HCT116 (cell line): ENCODE results near the gene MBNL2. TPM values are rescaled to one million over a fixed set of nuclear protein-coding genes. Genes with fewer than 3 reads are reported as not detected.

Experiments used
- ATAC-seq: fragments of 200-7000 bp; cut with Tn5 transposase; 2 replicates; pipeline ENCODE4 v1.9.1; 2020; ENCODE audit warnings: mild to moderate bottlenecking, moderate library complexity
- BruUV-seq: library from RNA; stranded (reverse); fragments of 400-500 nt; replicated peaks from 2 replicates; lab custom pipeline; 2021; lab: Mats Ljungman, UMichigan
- CTCF ChIA-PET: fragments of 300-600 bp; sonication (Branson Sonifier 250); formaldehyde crosslinking; loops from one replicate; lab custom pipeline; 2021; ENCODE audit warnings: antibody characterized with exemption; lab: Charles Lee
- POLR2A ChIA-PET: fragments of 300-600, 350-600 bp; sonication (Branson Sonifier 250); formaldehyde crosslinking; loops from one replicate; lab custom pipeline; 2021; ENCODE audit warnings: antibody characterized with exemption; lab: Charles Lee
- RAD21 ChIA-PET, 2 experiments: fragments of 300-600 bp; sonication (Branson Sonifier 250); formaldehyde crosslinking; loops; one replicate each; lab custom pipeline; 2023; ENCODE audit warnings: low total read pairs in 2 of 2; ENCODE audit not compliant: uncharacterized antibody in 2 of 2, unreplicated experiment in 2 of 2, low non-redundant PET in 1 of 2; lab: Charles Lee
- DNase-seq: peaks from one replicate; pipeline ENCODE4 v3.0.0-alpha.2; 2010; ENCODE audit warnings: low read depth, low spot score
- H2AFZ ChIP-seq: fragments of 200-600 bp; shearing (Covaris generic), sonication (generic); 2 replicates; pipeline ENCODE4 v1.6.1; 2017; ENCODE audit warnings: low read depth, mixed run types, mixed read lengths, antibody characterized with exemption, low read length; ENCODE audit not compliant: poor library complexity, severe bottlenecking
- H3K27ac ChIP-seq: 2 replicates; pipeline ENCODE4 v1.5.1; 2012; ENCODE audit warnings: low read depth, low read length
- H3K27me3 ChIP-seq: fragments of 200-600 bp; sonication (generic); 2 replicates; pipeline ENCODE4 v1.6.1; 2016; ENCODE audit warnings: mixed run types, low read length, mixed read lengths; ENCODE audit not compliant: insufficient read depth
- H3K36me3 ChIP-seq, 2 experiments: fragments of 200-500 bp in 1 of 2; fragments of 200-600 bp in 1 of 2; sonication (Bioruptor generic) in 1 of 2; sonication (generic) in 1 of 2; 2 replicates each; pipeline versions ENCODE4 v1.5.1 to v1.6.1; 2014 to 2016; ENCODE audit warnings: low read length in 2 of 2, inconsistent platforms in 1 of 2, mixed read lengths in 1 of 2, mixed run types in 1 of 2; ENCODE audit not compliant: insufficient read depth in 2 of 2, control insufficient read depth in 1 of 2
- H3K4me1 ChIP-seq, 2 experiments: fragments of 200-600 bp in 1 of 2; sonication (generic) in 1 of 2; 2 replicates each; pipeline versions ENCODE4 v1.5.1 to v1.6.1; 2012 to 2017; ENCODE audit warnings: low read length in 2 of 2, inconsistent platforms in 1 of 2, mild to moderate bottlenecking in 1 of 2, mixed read lengths in 1 of 2, mixed run types in 1 of 2, moderate library complexity in 1 of 2; ENCODE audit not compliant: insufficient read depth in 2 of 2, control insufficient read depth in 1 of 2
- H3K4me2 ChIP-seq: fragments of 200-600 bp; sonication (generic); 2 replicates; pipeline ENCODE4 v1.6.1; 2017; ENCODE audit warnings: mixed run types, low read length, mixed read lengths
- H3K4me3 ChIP-seq, 2 experiments: fragments of 200-600 bp in 1 of 2; sonication (generic) in 1 of 2; replicated peaks in 1 of 2; 2 replicates each; pipeline ENCODE4 v1.5.1; 2011 to 2016; ENCODE audit warnings: low read length in 2 of 2, control low read depth in 1 of 2, low read depth in 1 of 2, mild to moderate bottlenecking in 1 of 2, mixed read lengths in 1 of 2, mixed run types in 1 of 2
- H3K79me2 ChIP-seq: fragments of 200-600 bp; sonication (generic); 2 replicates; pipeline ENCODE4 v1.6.1; 2017; ENCODE audit warnings: mild to moderate bottlenecking, mixed run types, low read length, moderate library complexity, mixed read lengths; ENCODE audit not compliant: insufficient read depth
- H3K9ac ChIP-seq: fragments of 200-600 bp; sonication (generic); 2 replicates; pipeline ENCODE4 v1.6.1; 2016; ENCODE audit warnings: low read length, mixed read lengths
- H3K9me2 ChIP-seq: fragments of 200-600 bp; sonication (generic), shearing (Covaris generic); 2 replicates; pipeline ENCODE4 v1.6.1; 2017; ENCODE audit warnings: mixed run types, mild to moderate bottlenecking, moderate library complexity; ENCODE audit not compliant: insufficient read depth
- H3K9me3 ChIP-seq, 2 experiments: fragments of 200-500 bp in 1 of 2; fragments of 200-600 bp in 1 of 2; sonication (Bioruptor generic) in 1 of 2; sonication (generic) in 1 of 2; 2 replicates each; pipeline ENCODE4 v1.6.1; 2014 to 2017; ENCODE audit warnings: low read length in 2 of 2, mixed read lengths in 2 of 2, inconsistent platforms in 1 of 2, low read depth in 1 of 2, mild to moderate bottlenecking in 1 of 2, mixed run types in 1 of 2, moderate library complexity in 1 of 2; ENCODE audit not compliant: control insufficient read depth in 1 of 2, insufficient read depth in 1 of 2
- H4K20me1 ChIP-seq: fragments of 200-600 bp; sonication (generic), shearing (Covaris generic); 2 replicates; pipeline ENCODE4 v1.6.1; 2017; ENCODE audit warnings: mixed run types, mild to moderate bottlenecking, moderate library complexity; ENCODE audit not compliant: insufficient read depth
- ATF3 ChIP-seq: IDR thresholded peaks from 2 replicates; pipeline ENCODE4 v1.6.1; 2012
- CBX3 ChIP-seq: IDR thresholded peaks from 2 replicates; pipeline ENCODE4 v1.6.1; 2012; ENCODE audit warnings: low read depth
- CEBPB ChIP-seq: IDR thresholded peaks from 2 replicates; pipeline ENCODE4 v1.6.1; 2012; ENCODE audit warnings: low read depth
- EGR1 ChIP-seq: IDR thresholded peaks from 2 replicates; pipeline ENCODE4 v1.6.1; 2012; ENCODE audit warnings: low read depth
- ELF1 ChIP-seq: IDR thresholded peaks from 2 replicates; pipeline ENCODE4 v1.6.1; 2012; ENCODE audit warnings: low read depth, borderline replicate concordance
- EZH2 ChIP-seq: fragments of 200-600 bp; sonication (generic); IDR thresholded peaks from 2 replicates; pipeline ENCODE4 v1.6.1; 2017; ENCODE audit warnings: antibody characterized with exemption, mixed run types
- EZH2phosphoT487 ChIP-seq: fragments of 200-600 bp; IDR thresholded peaks from 2 replicates; pipeline ENCODE4 v1.6.1; 2018; ENCODE audit warnings: antibody characterized with exemption, borderline replicate concordance
- FOSL1 ChIP-seq: IDR thresholded peaks from 2 replicates; pipeline ENCODE4 v1.6.1; 2012; ENCODE audit warnings: low read depth
- JUND ChIP-seq: IDR thresholded peaks from 2 replicates; pipeline ENCODE4 v1.6.1; 2012
- POLR2A ChIP-seq: IDR thresholded peaks from 2 replicates; pipeline ENCODE4 v1.7.0; 2011; ENCODE audit warnings: borderline replicate concordance; ENCODE audit not compliant: insufficient read depth, insufficient read length; ENCODE audit errors: extremely low read depth
- POLR2AphosphoS5 ChIP-seq: IDR thresholded peaks from 2 replicates; pipeline ENCODE4 v1.6.1; 2011; ENCODE audit warnings: mild to moderate bottlenecking, low read depth, low read length, moderate library complexity
- RAD21 ChIP-seq: IDR thresholded peaks from 2 replicates; pipeline ENCODE4 v1.6.1; 2012; ENCODE audit warnings: low read depth, mild to moderate bottlenecking
- SIN3A ChIP-seq: IDR thresholded peaks from 2 replicates; pipeline ENCODE4 v1.6.1; 2012; ENCODE audit warnings: low read depth
- SP1 ChIP-seq: IDR thresholded peaks from 2 replicates; pipeline ENCODE4 v1.6.1; 2012; ENCODE audit warnings: low read depth
- SRF ChIP-seq: IDR thresholded peaks from 2 replicates; pipeline ENCODE4 v1.6.1; 2012; ENCODE audit warnings: low read depth
- TCF7L2 ChIP-seq: IDR thresholded peaks from 2 replicates; pipeline ENCODE4 v1.7.0; 2011; ENCODE audit warnings: borderline replicate concordance, inconsistent platforms; ENCODE audit not compliant: insufficient read depth, insufficient read length; ENCODE audit errors: extremely low read depth
- YY1 ChIP-seq: IDR thresholded peaks from 2 replicates; pipeline ENCODE4 v1.6.1; 2011; ENCODE audit warnings: low read length, low read depth, moderate library complexity, mild to moderate bottlenecking; ENCODE audit not compliant: insufficient replicate concordance; ENCODE audit errors: extremely low read depth
- ZFX ChIP-seq: fragments of 450-650 bp; IDR thresholded peaks from 2 replicates; pipeline ENCODE4 v1.6.1; 2017
- ZNF274 ChIP-seq: fragments of 200-500 bp; sonication (Bioruptor generic); IDR thresholded peaks from 2 replicates; pipeline ENCODE4 v1.6.1; 2014; ENCODE audit warnings: mild to moderate bottlenecking, low read depth, low read length, inconsistent platforms
- intact Hi-C: fragments of 100-400 bp; cut with micrococcal nuclease; formaldehyde crosslinking; loops from 2 replicates; pipeline ENCODE4 v1.10.0; 2022
- total RNA-seq: library from RNA; stranded (reverse); gene quantifications from one replicate; pipeline ENCODE4 v1.2.1, GENCODE V29; 2021; ENCODE audit not compliant: unreplicated experiment
- TF ChIP-seq, protein P1 (sequence below): IDR thresholded peaks from 2 replicates; pipeline ENCODE4 v1.6.1; 2012; ENCODE audit warnings: low read depth
- TF ChIP-seq, protein P2 (sequence below), 3 experiments: fragments of 200-600 bp in 1 of 3; sonication (generic) in 1 of 3; IDR thresholded peaks in 2 of 3; conservative IDR thresholded peaks in 1 of 3; 2 replicates each; pipeline ENCODE4 v1.5.1; 2012 to 2017; ENCODE audit warnings: low read depth in 2 of 3, low read length in 2 of 3, antibody characterized with exemption in 1 of 3, borderline replicate concordance in 1 of 3, control low read depth in 1 of 3, mild to moderate bottlenecking in 1 of 3, mixed read lengths in 1 of 3, mixed run types in 1 of 3, moderate library complexity in 1 of 3; ENCODE audit not compliant: insufficient read depth in 1 of 3

The MBNL2 gene
- total RNA-seq, 1 experiment from 2014 or later, result 73.9 TPM

DNA sequence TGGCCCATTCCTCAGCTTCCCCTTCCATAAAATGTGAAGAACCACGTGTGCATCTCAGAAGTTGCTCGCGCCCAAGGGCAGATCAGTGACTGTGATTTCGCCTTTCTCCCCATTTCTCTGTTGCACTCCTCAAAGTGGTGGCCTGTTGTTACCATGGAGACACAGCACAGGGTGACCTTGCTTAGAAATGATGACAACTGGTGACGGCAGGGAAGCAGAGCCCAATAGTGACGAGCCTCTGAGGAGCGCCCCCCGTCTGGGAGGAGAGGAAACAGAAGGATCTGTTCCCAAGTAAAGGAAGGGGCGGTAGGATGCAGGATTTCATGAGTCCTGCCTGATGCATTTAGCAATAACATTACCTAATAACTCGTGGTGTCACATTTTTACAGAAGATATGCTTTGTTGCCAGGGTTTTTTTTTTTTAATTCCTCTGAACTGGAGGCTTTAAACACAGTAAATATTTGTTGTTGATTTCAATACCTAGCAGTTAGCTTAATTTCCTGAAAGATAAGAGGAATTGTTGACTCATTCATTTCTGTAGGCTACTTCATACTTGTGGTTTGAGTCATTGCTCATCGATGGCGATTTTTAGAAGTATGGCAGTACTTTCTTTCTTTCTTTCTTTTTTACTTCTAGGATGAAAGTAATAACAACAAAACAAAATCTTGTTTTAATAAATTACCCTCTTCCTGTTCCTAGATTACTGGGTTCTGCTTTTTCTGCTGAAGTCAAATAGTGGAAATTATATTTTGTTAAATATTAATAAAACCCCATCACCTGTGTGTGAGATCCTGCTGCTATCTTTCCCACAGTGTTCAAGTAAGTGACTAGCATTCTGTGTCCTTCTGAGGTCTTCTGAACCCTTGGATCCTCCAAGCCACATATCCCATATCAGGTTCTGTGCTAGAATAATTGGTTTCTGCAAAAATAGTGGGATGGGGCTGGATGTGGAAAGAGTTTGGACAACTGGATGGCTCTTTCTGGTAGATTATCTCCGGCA lies 36.0 kb downstream of the MBNL2 start:
- Histone ChIP-seq H4K20me1 (no peaks in the 10 kb centered on the region), H3K4me3 (peak overlapping the region in 1 of 2 experiments; percentile 39; a peak in 3 of 4 replicates), H3K27me3 (no peaks in the 10 kb centered on the region), H3K9ac (peak overlapping the region; percentile 69), H3K36me3 (no peaks in the 10 kb centered on the region; a peak in 1 of 4 replicates), H3K79me2 (peaks cover 62% of the 10 kb centered on the region), H3K9me2 (no peaks in the 10 kb centered on the region), H3K4me2 (peak overlapping the region; percentile 71), H3K9me3 (no peaks in the 10 kb centered on the region), H3K4me1 (peaks cover 90 to 97% of the 10 kb centered on the region in 2 experiments), H2AFZ (no peak overlapping the region), H3K27ac (peak overlapping the region; percentile 100)
- intact Hi-C loops, result loop anchor here (2.0 to 5.0 kb wide), 2 partner anchors 17 to 116 kb away; no protein-coding TSS in a partner anchor
- CTCF ChIA-PET, result interaction anchor here (1.0 to 1.4 kb wide), 4 partner anchors 11 to 148 kb away, joined by 3 to 4 read pairs (median 3); no protein-coding TSS in a partner anchor
- BruUV-seq, result TSS peak; percentile 33
- ATAC-seq, result peak; percentile 66
- peak; percentile 93 for DNase-seq
- POLR2A ChIA-PET, result interaction anchor here (1.0 to 4.8 kb wide), 7 partner anchors 8 to 148 kb away, joined by 3 to 31 read pairs (median 8); partner anchors contain the start of gene MBNL2
- RAD21 ChIA-PET, result no interaction called here
- TF ChIP-seq EGR1 (no peak), POLR2A (no peak), ZFX (no peak), CEBPB (no peak), SRF (no peak), EZH2 (no peak), TCF7L2 (peak; percentile 81), JUND (no peak), ELF1 (no peak), FOSL1 (no peak), YY1 (no peak), EZH2phosphoT487 (no peak), CBX3 (no peak), SP1 (no peak), SIN3A (no peak), ZNF274 (no peak), ATF3 (no peak), RAD21 (no peak), POLR2AphosphoS5 (peak; percentile 24; the same call in 1 of the 2 replicates)
- TF ChIP-seq, protein P1, sequence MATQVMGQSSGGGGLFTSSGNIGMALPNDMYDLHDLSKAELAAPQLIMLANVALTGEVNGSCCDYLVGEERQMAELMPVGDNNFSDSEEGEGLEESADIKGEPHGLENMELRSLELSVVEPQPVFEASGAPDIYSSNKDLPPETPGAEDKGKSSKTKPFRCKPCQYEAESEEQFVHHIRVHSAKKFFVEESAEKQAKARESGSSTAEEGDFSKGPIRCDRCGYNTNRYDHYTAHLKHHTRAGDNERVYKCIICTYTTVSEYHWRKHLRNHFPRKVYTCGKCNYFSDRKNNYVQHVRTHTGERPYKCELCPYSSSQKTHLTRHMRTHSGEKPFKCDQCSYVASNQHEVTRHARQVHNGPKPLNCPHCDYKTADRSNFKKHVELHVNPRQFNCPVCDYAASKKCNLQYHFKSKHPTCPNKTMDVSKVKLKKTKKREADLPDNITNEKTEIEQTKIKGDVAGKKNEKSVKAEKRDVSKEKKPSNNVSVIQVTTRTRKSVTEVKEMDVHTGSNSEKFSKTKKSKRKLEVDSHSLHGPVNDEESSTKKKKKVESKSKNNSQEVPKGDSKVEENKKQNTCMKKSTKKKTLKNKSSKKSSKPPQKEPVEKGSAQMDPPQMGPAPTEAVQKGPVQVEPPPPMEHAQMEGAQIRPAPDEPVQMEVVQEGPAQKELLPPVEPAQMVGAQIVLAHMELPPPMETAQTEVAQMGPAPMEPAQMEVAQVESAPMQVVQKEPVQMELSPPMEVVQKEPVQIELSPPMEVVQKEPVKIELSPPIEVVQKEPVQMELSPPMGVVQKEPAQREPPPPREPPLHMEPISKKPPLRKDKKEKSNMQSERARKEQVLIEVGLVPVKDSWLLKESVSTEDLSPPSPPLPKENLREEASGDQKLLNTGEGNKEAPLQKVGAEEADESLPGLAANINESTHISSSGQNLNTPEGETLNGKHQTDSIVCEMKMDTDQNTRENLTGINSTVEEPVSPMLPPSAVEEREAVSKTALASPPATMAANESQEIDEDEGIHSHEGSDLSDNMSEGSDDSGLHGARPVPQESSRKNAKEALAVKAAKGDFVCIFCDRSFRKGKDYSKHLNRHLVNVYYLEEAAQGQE, result no peak
- TF ChIP-seq, protein P2, sequence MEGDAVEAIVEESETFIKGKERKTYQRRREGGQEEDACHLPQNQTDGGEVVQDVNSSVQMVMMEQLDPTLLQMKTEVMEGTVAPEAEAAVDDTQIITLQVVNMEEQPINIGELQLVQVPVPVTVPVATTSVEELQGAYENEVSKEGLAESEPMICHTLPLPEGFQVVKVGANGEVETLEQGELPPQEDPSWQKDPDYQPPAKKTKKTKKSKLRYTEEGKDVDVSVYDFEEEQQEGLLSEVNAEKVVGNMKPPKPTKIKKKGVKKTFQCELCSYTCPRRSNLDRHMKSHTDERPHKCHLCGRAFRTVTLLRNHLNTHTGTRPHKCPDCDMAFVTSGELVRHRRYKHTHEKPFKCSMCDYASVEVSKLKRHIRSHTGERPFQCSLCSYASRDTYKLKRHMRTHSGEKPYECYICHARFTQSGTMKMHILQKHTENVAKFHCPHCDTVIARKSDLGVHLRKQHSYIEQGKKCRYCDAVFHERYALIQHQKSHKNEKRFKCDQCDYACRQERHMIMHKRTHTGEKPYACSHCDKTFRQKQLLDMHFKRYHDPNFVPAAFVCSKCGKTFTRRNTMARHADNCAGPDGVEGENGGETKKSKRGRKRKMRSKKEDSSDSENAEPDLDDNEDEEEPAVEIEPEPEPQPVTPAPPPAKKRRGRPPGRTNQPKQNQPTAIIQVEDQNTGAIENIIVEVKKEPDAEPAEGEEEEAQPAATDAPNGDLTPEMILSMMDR (IDR thresholded peaks at IDR 0.05 in 2 of 3, conservative IDR thresholded peaks at IDR 0.05 in 1 of 3; ENCODE audit: borderline replicate concordance in 1 of 3, insufficient read depth in 1 of 3, low read depth in 2 of 3, low read length in 2 of 3), result peak in 2 of 3 experiments; percentile 33 to 35; a peak in 2 of 6 replicates
